Spinal cord (tissue), 10 donors: Measurements from ENCODE around the gene HPCA. TPM values are rescaled to one million over a fixed set of nuclear protein-coding genes. Genes with fewer than 3 reads are reported as not detected.
A peak's percentile ranks its signal among the peaks of the same experiment; 100 is the strongest.

Experiments
- DNase-seq, 6 donors: peaks; one replicate each; pipeline versions ENCODE4 v3.0.0 to v3.0.0-alpha.2; 2013 to 2015; ENCODE audit warnings: low spot score in 6 of 6, low read depth in 4 of 6
- H3K27ac ChIP-seq: one replicate; pipeline ENCODE4 v1.5.1; 2013; ENCODE audit warnings: low read depth, low read length, control low read depth
- H3K27me3 ChIP-seq: one replicate; pipeline ENCODE4 v1.6.1; 2013; ENCODE audit warnings: low read length; ENCODE audit not compliant: control insufficient read depth, insufficient read depth
- H3K36me3 ChIP-seq: one replicate; pipeline ENCODE4 v1.6.1; 2013; ENCODE audit warnings: low read length; ENCODE audit not compliant: control insufficient read depth, insufficient read depth
- H3K4me1 ChIP-seq: one replicate; pipeline ENCODE4 v1.6.1; 2013; ENCODE audit warnings: low read length; ENCODE audit not compliant: control insufficient read depth, insufficient read depth
- H3K4me3 ChIP-seq: one replicate; pipeline ENCODE4 v1.5.1; 2013; ENCODE audit warnings: low read depth, low read length, control low read depth
- H3K9me3 ChIP-seq: one replicate; pipeline ENCODE4 v1.6.1; 2013; ENCODE audit warnings: low read length; ENCODE audit not compliant: control insufficient read depth, insufficient read depth
- WGBS: methylation state at CpG from one replicate; pipeline ENCODE4 v1.1.5; 2013; ENCODE audit warnings: missing lambda C conversion rate; ENCODE audit not compliant: insufficient coverage; 5-methylcytosine and 5-hydroxymethylcytosine counted together
- polyA plus RNA-seq, 2 donors: library from polyadenylated mRNA; unstranded; fragments of 120-200 nt; gene quantifications; one replicate each; pipeline ENCODE4 v1.2.1, GENCODE V29; 2013; ENCODE audit not compliant: insufficient read length in 2 of 2
- total RNA-seq, 2 donors: library from RNA; depleted of rRNA in 1 of 2; stranded (reverse); fragments of 120-200 nt in 1 of 2; fragments of >200 nt in 1 of 2; gene quantifications; one replicate each; pipeline versions ENCODE4 v1.2.3 to v1.2.4, GENCODE V29; 2013 to 2014
- donor health status: healthy.

The HPCA gene
- total and polyA plus RNA-seq, 4 donors: 19.3 to 209 (median 117) TPM

DNA sequence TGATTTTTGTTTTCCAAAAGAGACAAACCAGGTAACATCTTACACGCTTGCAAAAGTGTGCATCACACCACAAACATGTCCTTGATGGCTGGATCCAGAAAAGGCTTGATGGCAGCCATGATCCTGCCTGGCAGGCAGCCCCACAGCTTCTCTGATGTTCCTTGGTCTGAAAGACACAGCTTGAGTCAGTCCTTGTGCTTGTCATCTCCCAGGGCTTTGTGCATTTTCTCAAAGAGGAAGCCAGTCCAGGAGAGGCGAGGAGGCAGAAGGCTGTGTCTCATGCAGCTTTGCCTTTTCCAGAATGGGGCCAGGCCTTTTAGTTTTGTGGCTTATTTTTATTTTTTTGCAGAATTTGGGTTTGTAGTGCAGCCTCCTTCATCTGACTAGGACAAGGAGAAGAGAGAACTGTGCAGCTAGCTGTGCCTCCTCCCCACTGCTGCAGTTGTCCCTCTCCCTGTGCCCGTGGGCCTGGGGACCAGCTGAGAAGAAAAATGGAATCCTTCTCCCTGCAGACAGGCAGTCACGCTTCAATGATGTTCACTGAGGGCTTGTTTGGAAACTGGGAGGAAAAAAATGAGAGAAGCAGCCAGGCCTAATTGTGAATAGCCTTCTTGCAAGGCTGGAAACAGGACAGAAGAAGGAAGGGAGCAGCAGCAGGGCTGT is 22.9 kb upstream of the HPCA start:
- Histone ChIP-seq H3K36me3 (peaks cover 37% of the 10 kb centered on the region), H3K27me3 (no peaks in the 10 kb centered on the region), H3K4me3 (no peak overlapping the region), H3K27ac (no peak overlapping the region), H3K9me3 (no peaks in the 10 kb centered on the region), H3K4me1 (peaks cover 12% of the 10 kb centered on the region)
- WGBS: 49% methylated on average over 4 of the region's 4 CpGs
- DNase-seq: peak in 1 of 6 donors; percentile 2

DNA sequence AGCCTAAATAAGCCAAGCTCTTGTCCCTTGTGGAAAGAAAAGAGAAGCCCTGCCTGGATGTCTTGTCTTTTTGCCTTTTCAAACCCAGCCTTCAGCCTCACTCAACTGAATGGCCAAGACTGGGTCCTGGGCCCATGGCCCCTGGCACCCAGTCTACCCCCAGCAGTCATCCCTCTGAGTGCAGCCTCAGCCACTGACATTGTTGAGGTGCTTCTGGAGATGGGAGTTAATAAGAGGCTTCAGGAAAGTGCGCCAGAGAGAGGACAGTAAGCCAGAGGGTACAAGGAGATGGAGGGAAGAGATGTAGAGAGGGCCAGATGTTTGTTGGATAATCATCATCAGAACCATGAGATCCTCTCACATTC is 22.4 kb upstream of the HPCA start:
- H3K36me3 ChIP-seq: peaks cover 40% of the 10 kb centered on the region
- 100% methylated on average over 1 of the region's 1 CpG for WGBS
- no peak for DNase-seq

DNA sequence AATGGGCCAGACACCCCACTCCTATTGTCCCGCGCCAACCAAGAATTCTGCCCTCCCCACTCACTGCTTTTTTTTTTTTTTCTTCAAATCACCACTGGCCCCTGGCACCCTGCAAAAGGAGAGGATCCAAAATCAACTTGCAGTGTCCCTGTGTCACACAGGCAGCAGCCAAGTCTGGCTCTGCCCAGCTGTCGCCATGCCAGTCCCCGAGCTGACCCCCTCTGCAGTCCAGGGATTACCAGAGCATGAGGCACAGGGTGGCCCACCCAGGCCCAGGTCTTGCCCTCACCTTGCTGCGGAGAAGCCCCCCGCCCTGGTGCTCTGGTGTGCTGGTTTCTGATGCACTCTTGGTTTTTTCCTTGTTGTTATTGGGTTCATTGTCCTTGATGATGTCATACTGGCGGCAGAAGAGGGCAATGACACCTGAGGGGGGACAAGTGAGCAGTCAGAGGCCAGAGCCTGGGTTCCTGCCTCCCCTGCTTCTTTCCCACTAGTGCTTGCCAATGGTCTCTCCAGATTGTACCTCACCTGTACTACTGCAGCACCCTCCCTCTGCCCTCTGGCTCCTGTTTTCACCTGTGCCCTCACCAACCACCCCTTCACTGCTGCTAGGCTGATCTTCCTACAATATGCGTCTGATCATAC is 21.8 kb upstream of the HPCA start:
- Histone ChIP-seq H3K36me3 (peaks cover 43% of the 10 kb centered on the region), H3K27ac (no peak overlapping the region), H3K27me3 (no peaks in the 10 kb centered on the region), H3K4me1 (peaks cover 19% of the 10 kb centered on the region), H3K9me3 (no peaks in the 10 kb centered on the region), H3K4me3 (no peak overlapping the region)
- no peak for DNase-seq
- WGBS: 94% methylated on average over 6 of the region's 8 CpGs

More for the DNA sequence above, 22.4 kb upstream of the HPCA start:
- Histone ChIP-seq H3K9me3 (no peaks in the 10 kb centered on the region), H3K27me3 (no peaks in the 10 kb centered on the region), H3K4me1 (peaks cover 13% of the 10 kb centered on the region), H3K4me3 (no peak overlapping the region), H3K27ac (no peak overlapping the region)

DNA sequence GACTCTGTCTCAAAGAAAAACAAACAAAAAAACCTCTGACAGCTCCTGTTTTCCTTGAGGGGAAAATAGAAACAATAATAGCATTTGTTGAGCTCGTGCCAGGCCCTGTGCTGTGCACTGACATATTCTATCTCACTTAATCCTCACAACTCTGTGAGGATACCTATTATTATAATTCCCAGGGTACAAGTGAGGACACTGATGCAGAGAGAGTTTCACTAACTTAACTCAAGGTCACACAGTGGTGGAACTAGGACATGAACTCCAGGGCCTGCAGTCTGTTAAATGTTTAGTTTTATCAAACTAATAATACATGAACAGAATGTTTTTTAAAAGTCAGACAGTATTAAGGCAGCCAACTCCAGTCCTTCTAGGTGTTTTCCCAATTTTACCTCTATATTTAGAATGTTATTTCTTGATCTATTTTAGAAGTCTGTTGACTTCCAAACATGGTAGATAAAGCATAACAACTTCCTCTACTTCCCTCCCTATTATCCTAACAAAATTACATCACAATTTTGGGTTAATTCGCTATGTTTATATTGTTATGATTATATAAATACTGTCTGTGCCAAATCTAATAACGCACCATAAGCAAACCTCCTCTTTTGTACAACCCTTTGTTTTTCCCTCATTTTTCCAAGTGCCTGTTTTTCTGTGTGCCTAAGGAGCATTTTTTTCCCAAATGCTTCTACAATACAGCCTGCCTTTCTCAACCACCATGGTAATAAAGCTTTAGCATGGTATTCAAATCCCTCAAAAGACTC is 20.5 kb upstream of the HPCA start:
- DNase-seq: peak in 1 of 6 donors; percentile 1
- peaks cover 28% of the 10 kb centered on the region for H3K4me1 ChIP-seq
- no peak overlapping the region for H3K27ac ChIP-seq
- H3K27me3 ChIP-seq: no peaks in the 10 kb centered on the region
- no peaks in the 10 kb centered on the region for H3K9me3 ChIP-seq
- 67% methylated on average over 1 of the region's 3 CpGs for WGBS
- no peak overlapping the region for H3K4me3 ChIP-seq
- H3K36me3 ChIP-seq: peaks cover 45% of the 10 kb centered on the region

DNA sequence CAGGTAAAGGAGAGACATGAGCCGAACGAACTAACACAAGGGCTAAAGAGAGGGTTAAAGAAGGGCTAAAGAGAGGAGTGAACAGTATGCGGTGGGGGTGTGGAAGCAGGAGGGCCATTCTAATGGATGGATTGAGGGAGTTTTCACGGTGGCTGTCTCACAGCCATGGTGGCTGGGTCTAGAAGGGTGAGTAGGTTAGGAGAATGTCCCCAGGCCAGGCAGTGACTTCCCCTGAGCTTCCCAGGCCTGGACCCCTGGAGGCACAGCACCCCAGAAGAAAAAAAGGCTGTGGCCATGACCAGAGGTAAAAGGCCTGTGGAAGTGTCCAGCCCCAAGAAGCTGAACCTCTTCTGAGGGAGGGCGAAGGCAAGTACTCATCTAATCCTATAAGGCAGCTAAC is 19.1 kb upstream of the HPCA start:
- Histone ChIP-seq H3K36me3 (peaks cover 45% of the 10 kb centered on the region), H3K4me1 (peaks cover 38% of the 10 kb centered on the region)
- 92% methylated on average over 5 of the region's 5 CpGs for WGBS

GRCh38 chr1:32867671-32868070 is 18.6 kb upstream of the HPCA start:
- Histone ChIP-seq H3K4me3 (no peak overlapping the region), H3K9me3 (no peaks in the 10 kb centered on the region), H3K27ac (no peak overlapping the region), H3K27me3 (no peaks in the 10 kb centered on the region), H3K36me3 (peaks cover 41% of the 10 kb centered on the region), H3K4me1 (peaks cover 43% of the 10 kb centered on the region)
- no CpG with 5 or more reads among the region's 7 CpGs for WGBS
- no peak for DNase-seq

More for the DNA sequence above, 19.1 kb upstream of the HPCA start:
- no peak overlapping the region for H3K27ac ChIP-seq
- no peaks in the 10 kb centered on the region for H3K27me3 ChIP-seq
- H3K9me3 ChIP-seq: no peaks in the 10 kb centered on the region
- no peak for DNase-seq
- no peak overlapping the region for H3K4me3 ChIP-seq

DNA sequence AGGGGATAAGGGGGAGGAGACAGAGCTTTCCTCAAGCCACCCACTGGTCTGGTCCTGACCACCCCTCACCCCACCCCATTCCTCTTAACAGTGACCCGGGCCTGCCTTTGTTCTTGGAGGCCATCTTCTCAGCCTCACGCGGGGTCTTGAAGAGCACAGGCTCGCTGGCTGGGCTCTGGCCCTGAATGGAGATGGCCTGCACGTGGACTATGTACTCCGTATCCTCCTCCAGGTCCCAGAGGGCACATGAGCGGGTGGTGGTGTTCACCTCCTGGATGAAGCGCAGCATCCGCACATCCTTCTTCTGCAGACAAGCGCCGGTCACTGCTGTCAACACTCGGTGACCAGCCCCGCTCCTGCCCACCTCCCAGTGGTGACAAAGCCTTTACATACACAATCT is 18.2 kb upstream of the HPCA start:
- no peak for DNase-seq
- 88% methylated on average over 9 of the region's 13 CpGs for WGBS
- Histone ChIP-seq H3K27ac (no peak overlapping the region), H3K4me3 (no peak overlapping the region), H3K36me3 (peaks cover 39% of the 10 kb centered on the region), H3K9me3 (no peaks in the 10 kb centered on the region), H3K27me3 (no peaks in the 10 kb centered on the region), H3K4me1 (peaks cover 47% of the 10 kb centered on the region)

GRCh38 chr1:32868806-32869455 is 17.4 kb upstream of the HPCA start:
- peaks cover 39% of the 10 kb centered on the region for H3K4me1 ChIP-seq
- no peak overlapping the region for H3K27ac ChIP-seq

DNA sequence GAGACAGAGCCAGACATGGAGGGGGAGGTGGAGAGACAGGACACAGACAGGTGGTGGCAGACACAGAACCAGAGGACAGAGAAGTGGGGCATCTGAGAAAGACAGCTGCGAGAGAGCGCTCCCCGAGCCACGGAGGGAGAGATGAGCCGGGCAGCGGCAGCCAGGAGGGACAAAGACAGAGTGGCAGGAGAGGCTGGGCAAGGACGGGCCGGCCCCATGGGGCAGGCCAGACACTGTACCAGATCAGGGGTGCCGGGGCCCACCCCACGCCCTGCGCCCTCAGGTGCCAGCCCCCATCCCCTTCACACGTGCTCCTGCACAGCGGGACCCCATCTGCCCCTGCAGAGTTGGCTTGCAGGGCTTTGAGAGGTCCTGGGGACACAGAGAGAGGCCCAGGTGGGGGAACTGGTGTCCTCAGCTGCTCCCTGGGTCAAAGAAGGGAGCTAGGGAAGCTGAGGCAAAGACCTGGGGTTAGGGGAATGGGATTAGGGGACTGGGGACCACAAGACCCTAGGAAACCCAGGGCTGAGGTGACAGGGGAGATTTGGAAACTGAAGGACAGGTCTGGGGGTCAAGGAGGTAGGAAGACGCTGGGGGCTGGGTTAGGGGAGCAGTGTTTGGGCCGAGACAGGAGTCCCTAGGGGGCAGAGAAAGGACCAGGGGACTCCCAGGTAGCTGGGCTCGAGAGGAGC is 16.2 kb upstream of the HPCA start:
- 24% methylated on average over 16 of the region's 16 CpGs for WGBS
- Histone ChIP-seq H3K4me1 (peaks cover 39% of the 10 kb centered on the region), H3K4me3 (peak overlapping the region; percentile 40), H3K27me3 (no peaks in the 10 kb centered on the region), H3K27ac (no peak overlapping the region), H3K9me3 (no peaks in the 10 kb centered on the region), H3K36me3 (peaks cover 24% of the 10 kb centered on the region)
- peak in 1 of 6 donors; percentile 19 for DNase-seq

More at GRCh38 chr1:32868806-32869455, 17.4 kb upstream of the HPCA start:
- H3K9me3 ChIP-seq: no peaks in the 10 kb centered on the region
- 92% methylated on average over 8 of the region's 9 CpGs for WGBS
- DNase-seq: peak in 1 of 6 donors; percentile 0
- H3K4me3 ChIP-seq: no peak overlapping the region
- no peaks in the 10 kb centered on the region for H3K27me3 ChIP-seq
- H3K36me3 ChIP-seq: peaks cover 33% of the 10 kb centered on the region
